ENCODE measurements around the gene ACKR2. TPM values are rescaled to one million over a fixed set of nuclear protein-coding genes. Genes with fewer than 3 reads are reported as not detected.

ACKR2 gene
- total and polyA plus RNA-seq, 2 experiments from 2014 or later, result 0.35 TPM; not detected in 1

DNA sequence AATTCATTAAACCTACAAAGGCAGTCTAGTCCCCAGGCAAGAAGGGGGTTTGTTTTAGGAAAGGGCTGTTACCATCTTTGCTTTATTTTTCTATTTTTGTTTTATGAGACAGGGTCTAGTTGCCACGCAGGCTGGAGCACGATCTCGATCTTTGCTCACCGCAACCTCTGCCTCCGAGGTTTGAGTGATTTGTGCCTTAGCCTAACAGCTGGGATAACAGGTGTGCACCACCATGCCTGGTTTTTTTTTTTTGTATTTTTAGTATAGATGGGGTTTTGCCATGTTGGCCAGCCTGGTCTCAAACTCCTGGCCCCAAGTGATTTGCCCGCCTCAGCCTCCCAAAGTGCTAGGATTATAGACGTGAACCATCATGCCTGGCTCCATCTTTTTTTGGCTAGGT is 9.9 kb upstream of the ACKR2 start:
- H3K79me2 ChIP-seq (replicated peaks; ENCODE audit: insufficient read depth), result peaks cover 67% of the 10 kb centered on the region
- H3K9me3 Mint-ChIP-seq, result no peaks in the 10 kb centered on the region
- peaks cover 3% of the 10 kb centered on the region; the same call in 1 of the 2 replicates for H4K20me1 ChIP-seq (replicated peaks; ENCODE audit: insufficient read depth)
- peak overlapping the region; percentile 73; the same call in 1 of the 2 replicates for H3K27ac ChIP-seq (ENCODE audit: low read depth)
- H3K27me3 ChIP-seq (ENCODE audit: insufficient read depth), result no peaks in the 10 kb centered on the region
- peak overlapping the region; percentile 92 for H3K27ac Mint-ChIP-seq
- no peaks in the 10 kb centered on the region for H3K27me3 Mint-ChIP-seq (ENCODE audit: insufficient read depth, low read depth, poor library complexity)
- H2AFZ ChIP-seq, result no peak overlapping the region
- H3K4me1 Mint-ChIP-seq, result peaks cover 42% of the 10 kb centered on the region
- peaks cover 28% of the 10 kb centered on the region for H3K36me3 Mint-ChIP-seq (ENCODE audit: low read depth)
- DNase-seq (ENCODE audit: low spot score) (no peak), ATAC-seq (no peak)
- no peaks in the 10 kb centered on the region; the same call in 1 of the 2 replicates for H3F3A ChIP-seq (replicated peaks; ENCODE audit: low read depth)
- H3K4me3 Mint-ChIP-seq, result peak overlapping the region; percentile 24; the same call in 1 of the 3 replicates
- H3K4me3 ChIP-seq, result no peak overlapping the region
- TF ChIP-seq, protein P1, sequence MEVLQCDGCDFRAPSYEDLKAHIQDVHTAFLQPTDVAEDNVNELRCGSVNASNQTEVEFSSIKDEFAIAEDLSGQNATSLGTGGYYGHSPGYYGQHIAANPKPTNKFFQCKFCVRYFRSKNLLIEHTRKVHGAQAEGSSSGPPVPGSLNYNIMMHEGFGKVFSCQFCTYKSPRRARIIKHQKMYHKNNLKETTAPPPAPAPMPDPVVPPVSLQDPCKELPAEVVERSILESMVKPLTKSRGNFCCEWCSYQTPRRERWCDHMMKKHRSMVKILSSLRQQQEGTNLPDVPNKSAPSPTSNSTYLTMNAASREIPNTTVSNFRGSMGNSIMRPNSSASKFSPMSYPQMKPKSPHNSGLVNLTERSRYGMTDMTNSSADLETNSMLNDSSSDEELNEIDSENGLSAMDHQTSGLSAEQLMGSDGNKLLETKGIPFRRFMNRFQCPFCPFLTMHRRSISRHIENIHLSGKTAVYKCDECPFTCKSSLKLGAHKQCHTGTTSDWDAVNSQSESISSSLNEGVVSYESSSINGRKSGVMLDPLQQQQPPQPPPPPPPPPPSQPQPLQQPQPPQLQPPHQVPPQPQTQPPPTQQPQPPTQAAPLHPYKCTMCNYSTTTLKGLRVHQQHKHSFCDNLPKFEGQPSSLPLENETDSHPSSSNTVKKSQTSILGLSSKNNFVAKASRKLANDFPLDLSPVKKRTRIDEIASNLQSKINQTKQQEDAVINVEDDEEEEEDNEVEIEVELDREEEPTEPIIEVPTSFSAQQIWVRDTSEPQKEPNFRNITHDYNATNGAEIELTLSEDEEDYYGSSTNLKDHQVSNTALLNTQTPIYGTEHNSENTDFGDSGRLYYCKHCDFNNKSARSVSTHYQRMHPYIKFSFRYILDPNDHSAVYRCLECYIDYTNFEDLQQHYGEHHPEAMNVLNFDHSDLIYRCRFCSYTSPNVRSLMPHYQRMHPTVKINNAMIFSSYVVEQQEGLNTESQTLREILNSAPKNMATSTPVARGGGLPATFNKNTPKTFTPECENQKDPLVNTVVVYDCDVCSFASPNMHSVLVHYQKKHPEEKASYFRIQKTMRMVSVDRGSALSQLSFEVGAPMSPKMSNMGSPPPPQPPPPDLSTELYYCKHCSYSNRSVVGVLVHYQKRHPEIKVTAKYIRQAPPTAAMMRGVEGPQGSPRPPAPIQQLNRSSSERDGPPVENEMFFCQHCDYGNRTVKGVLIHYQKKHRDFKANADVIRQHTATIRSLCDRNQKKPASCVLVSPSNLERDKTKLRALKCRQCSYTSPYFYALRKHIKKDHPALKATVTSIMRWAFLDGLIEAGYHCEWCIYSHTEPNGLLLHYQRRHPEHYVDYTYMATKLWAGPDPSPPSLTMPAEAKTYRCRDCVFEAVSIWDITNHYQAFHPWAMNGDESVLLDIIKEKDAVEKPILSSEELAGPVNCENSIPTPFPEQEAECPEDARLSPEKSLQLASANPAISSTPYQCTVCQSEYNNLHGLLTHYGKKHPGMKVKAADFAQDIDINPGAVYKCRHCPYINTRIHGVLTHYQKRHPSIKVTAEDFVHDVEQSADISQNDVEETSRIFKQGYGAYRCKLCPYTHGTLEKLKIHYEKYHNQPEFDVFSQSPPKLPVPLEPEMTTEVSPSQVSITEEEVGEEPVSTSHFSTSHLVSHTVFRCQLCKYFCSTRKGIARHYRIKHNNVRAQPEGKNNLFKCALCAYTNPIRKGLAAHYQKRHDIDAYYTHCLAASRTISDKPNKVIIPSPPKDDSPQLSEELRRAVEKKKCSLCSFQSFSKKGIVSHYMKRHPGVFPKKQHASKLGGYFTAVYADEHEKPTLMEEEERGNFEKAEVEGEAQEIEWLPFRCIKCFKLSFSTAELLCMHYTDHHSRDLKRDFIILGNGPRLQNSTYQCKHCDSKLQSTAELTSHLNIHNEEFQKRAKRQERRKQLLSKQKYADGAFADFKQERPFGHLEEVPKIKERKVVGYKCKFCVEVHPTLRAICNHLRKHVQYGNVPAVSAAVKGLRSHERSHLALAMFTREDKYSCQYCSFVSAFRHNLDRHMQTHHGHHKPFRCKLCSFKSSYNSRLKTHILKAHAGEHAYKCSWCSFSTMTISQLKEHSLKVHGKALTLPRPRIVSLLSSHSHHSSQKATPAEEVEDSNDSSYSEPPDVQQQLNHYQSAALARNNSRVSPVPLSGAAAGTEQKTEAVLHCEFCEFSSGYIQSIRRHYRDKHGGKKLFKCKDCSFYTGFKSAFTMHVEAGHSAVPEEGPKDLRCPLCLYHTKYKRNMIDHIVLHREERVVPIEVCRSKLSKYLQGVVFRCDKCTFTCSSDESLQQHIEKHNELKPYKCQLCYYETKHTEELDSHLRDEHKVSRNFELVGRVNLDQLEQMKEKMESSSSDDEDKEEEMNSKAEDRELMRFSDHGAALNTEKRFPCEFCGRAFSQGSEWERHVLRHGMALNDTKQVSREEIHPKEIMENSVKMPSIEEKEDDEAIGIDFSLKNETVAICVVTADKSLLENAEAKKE (CRISPR knock-in tag; IDR thresholded peaks at IDR 0.05), result no peak
- no peak for TF ChIP-seq JUNB (IDR thresholded peaks at IDR 0.05; ENCODE audit: unreplicated experiment)
- TF ChIP-seq STAT1 (IDR thresholded peaks at IDR 0.05; ENCODE audit: unreplicated experiment), result no peak
- TF ChIP-seq, protein P2, sequence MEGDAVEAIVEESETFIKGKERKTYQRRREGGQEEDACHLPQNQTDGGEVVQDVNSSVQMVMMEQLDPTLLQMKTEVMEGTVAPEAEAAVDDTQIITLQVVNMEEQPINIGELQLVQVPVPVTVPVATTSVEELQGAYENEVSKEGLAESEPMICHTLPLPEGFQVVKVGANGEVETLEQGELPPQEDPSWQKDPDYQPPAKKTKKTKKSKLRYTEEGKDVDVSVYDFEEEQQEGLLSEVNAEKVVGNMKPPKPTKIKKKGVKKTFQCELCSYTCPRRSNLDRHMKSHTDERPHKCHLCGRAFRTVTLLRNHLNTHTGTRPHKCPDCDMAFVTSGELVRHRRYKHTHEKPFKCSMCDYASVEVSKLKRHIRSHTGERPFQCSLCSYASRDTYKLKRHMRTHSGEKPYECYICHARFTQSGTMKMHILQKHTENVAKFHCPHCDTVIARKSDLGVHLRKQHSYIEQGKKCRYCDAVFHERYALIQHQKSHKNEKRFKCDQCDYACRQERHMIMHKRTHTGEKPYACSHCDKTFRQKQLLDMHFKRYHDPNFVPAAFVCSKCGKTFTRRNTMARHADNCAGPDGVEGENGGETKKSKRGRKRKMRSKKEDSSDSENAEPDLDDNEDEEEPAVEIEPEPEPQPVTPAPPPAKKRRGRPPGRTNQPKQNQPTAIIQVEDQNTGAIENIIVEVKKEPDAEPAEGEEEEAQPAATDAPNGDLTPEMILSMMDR (conservative IDR thresholded peaks at IDR 0.05; ENCODE audit: low read depth in 2 of 2), result no peak
- no peak for TF ChIP-seq CREB1 (CRISPR knock-in tag; IDR thresholded peaks at IDR 0.05; ENCODE audit: low read depth)
- TF ChIP-seq, protein P3, sequence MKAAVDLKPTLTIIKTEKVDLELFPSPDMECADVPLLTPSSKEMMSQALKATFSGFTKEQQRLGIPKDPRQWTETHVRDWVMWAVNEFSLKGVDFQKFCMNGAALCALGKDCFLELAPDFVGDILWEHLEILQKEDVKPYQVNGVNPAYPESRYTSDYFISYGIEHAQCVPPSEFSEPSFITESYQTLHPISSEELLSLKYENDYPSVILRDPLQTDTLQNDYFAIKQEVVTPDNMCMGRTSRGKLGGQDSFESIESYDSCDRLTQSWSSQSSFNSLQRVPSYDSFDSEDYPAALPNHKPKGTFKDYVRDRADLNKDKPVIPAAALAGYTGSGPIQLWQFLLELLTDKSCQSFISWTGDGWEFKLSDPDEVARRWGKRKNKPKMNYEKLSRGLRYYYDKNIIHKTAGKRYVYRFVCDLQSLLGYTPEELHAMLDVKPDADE (IDR thresholded peaks at IDR 0.05), result no peak
- TF ChIP-seq ZNF331 (CRISPR knock-in tag; IDR thresholded peaks at IDR 0.05; ENCODE audit: low read depth), result no peak
- TF ChIP-seq, protein P4, sequence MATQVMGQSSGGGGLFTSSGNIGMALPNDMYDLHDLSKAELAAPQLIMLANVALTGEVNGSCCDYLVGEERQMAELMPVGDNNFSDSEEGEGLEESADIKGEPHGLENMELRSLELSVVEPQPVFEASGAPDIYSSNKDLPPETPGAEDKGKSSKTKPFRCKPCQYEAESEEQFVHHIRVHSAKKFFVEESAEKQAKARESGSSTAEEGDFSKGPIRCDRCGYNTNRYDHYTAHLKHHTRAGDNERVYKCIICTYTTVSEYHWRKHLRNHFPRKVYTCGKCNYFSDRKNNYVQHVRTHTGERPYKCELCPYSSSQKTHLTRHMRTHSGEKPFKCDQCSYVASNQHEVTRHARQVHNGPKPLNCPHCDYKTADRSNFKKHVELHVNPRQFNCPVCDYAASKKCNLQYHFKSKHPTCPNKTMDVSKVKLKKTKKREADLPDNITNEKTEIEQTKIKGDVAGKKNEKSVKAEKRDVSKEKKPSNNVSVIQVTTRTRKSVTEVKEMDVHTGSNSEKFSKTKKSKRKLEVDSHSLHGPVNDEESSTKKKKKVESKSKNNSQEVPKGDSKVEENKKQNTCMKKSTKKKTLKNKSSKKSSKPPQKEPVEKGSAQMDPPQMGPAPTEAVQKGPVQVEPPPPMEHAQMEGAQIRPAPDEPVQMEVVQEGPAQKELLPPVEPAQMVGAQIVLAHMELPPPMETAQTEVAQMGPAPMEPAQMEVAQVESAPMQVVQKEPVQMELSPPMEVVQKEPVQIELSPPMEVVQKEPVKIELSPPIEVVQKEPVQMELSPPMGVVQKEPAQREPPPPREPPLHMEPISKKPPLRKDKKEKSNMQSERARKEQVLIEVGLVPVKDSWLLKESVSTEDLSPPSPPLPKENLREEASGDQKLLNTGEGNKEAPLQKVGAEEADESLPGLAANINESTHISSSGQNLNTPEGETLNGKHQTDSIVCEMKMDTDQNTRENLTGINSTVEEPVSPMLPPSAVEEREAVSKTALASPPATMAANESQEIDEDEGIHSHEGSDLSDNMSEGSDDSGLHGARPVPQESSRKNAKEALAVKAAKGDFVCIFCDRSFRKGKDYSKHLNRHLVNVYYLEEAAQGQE (IDR thresholded peaks at IDR 0.05; ENCODE audit: unreplicated experiment), result no peak
- no peak for TF ChIP-seq POLR2AphosphoS5 (IDR thresholded peaks at IDR 0.05; ENCODE audit: low read depth)
- TF ChIP-seq EZH2 (IDR thresholded peaks at IDR 0.05; ENCODE audit: low read depth, unreplicated experiment), result no peak
- TF ChIP-seq NANOG (IDR thresholded peaks at IDR 0.05; ENCODE audit: borderline replicate concordance), result no peak
- peaks cover 34% of the 10 kb centered on the region for H3K4me1 ChIP-seq (ENCODE audit: insufficient read depth)
- no peaks in the 10 kb centered on the region for H3K9me2 ChIP-seq (ENCODE audit: insufficient read depth)
- peaks cover 4% of the 10 kb centered on the region; the same call in 1 of the 2 replicates for H3K36me3 ChIP-seq (ENCODE audit: insufficient read depth)
- H3K4me2 ChIP-seq, result peak overlapping the region; percentile 56; the same call in 1 of the 2 replicates

All from GM23338 (cell line).